ENCODE measurements around the gene ETS1.

ETS1 gene

DNA sequence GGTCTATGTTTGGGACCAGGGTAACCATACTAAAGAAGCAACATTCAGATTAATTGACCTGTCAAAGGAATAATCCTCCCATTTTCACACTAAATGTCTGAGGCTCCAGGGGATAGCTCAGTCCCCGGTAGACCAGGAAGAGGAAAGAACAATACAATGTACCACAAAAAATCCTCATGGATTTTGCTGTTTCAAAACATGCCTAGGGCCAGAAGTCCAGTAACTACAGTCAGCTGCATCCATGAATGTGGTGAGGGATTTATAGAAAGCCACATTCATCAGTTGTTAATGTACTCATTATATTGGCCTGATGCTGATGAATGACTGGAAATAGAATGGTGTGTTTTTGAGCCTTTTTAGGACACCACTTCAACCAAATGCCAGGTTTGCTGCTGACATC, 6.9 kb upstream of the ETS1 start:
- Histone ChIP-seq H3K36me3 (ENCODE audit: control insufficient read depth, insufficient read depth, low read length) (no peaks in the 10 kb centered on the region), H3K9me3 (ENCODE audit: control insufficient read depth, low read length) (no peaks in the 10 kb centered on the region), H3K4me3 (ENCODE audit: insufficient read depth, low read depth, low read length) (no peak overlapping the region), H3K4me1 (ENCODE audit: control insufficient read depth, insufficient read depth, low read length) (peaks cover 23% of the 10 kb centered on the region), H3K27me3 (ENCODE audit: control insufficient read depth, insufficient read depth, low read length, poor library complexity, severe bottlenecking) (no peaks in the 10 kb centered on the region), H3K27ac (ENCODE audit: insufficient read depth, low read depth, low read length, poor library complexity, severe bottlenecking) (no peak overlapping the region)
- WGBS, 2 experiments, result 88 to 100% methylated on average over 1 of the region's 1 CpG

DNA sequence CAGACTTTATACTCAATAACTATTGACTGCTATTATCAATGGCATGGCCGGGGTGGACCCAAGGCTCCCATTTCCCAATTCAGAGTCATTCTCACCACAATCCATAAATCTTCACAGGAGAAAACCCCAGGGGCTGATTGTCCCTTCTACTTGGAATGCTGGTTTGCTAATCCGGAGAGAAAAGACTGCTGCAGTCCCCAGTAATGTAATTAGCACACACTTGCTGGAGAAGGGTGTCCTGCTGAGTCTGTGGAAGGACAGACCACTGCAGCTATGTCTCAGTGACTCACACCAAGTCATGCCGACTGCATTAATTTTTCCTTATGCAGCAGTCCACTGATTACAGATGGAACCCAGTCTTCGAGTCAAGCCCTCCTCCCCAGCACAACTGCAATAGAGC, 5.9 kb upstream of the ETS1 start:
- no peak overlapping the region for H3K27ac ChIP-seq (ENCODE audit: insufficient read depth, low read depth, low read length, poor library complexity, severe bottlenecking)
- no peaks in the 10 kb centered on the region for H3K36me3 ChIP-seq (ENCODE audit: control insufficient read depth, insufficient read depth, low read length)
- no peak overlapping the region for H3K4me3 ChIP-seq (ENCODE audit: insufficient read depth, low read depth, low read length)
- peaks cover 23% of the 10 kb centered on the region for H3K4me1 ChIP-seq (ENCODE audit: control insufficient read depth, insufficient read depth, low read length)
- WGBS, 2 experiments, result 17 to 19% methylated on average over 4 of the region's 4 CpGs
- H3K9me3 ChIP-seq (ENCODE audit: control insufficient read depth, low read length), result no peaks in the 10 kb centered on the region
- H3K27me3 ChIP-seq (ENCODE audit: control insufficient read depth, insufficient read depth, low read length, poor library complexity, severe bottlenecking), result peaks cover 3% of the 10 kb centered on the region

DNA sequence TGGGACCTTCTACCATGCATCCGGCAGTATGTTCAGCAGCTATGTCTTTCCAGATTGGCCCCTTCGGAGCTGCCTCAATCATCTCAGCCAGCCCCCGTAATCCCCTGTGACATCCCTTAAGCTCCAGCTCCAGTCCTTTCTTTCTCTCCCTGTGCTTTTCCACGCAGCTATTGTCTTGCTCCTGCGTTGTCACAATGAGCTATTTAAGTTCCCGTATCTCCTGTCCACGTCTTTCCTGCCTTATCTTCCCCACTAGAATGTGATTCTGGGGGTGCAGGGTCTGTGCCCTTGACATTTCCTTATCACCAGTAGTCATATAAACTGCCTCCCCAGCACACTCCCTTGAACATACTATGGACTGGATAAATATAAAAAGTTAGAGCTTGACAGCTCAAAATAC, 5.1 kb upstream of the ETS1 start:
- no peaks in the 10 kb centered on the region for H3K36me3 ChIP-seq (ENCODE audit: control insufficient read depth, insufficient read depth, low read length)
- no peak overlapping the region for H3K27ac ChIP-seq (ENCODE audit: insufficient read depth, low read depth, low read length, poor library complexity, severe bottlenecking)
- peaks cover 22% of the 10 kb centered on the region for H3K4me1 ChIP-seq (ENCODE audit: control insufficient read depth, insufficient read depth, low read length)
- H3K27me3 ChIP-seq (ENCODE audit: control insufficient read depth, insufficient read depth, low read length, poor library complexity, severe bottlenecking), result peaks cover 9% of the 10 kb centered on the region
- 24 to 33% methylated on average over 7 of the region's 7 CpGs for WGBS, 2 experiments
- H3K4me3 ChIP-seq (ENCODE audit: insufficient read depth, low read depth, low read length), result no peak overlapping the region
- H3K9me3 ChIP-seq (ENCODE audit: control insufficient read depth, low read length), result no peaks in the 10 kb centered on the region

DNA sequence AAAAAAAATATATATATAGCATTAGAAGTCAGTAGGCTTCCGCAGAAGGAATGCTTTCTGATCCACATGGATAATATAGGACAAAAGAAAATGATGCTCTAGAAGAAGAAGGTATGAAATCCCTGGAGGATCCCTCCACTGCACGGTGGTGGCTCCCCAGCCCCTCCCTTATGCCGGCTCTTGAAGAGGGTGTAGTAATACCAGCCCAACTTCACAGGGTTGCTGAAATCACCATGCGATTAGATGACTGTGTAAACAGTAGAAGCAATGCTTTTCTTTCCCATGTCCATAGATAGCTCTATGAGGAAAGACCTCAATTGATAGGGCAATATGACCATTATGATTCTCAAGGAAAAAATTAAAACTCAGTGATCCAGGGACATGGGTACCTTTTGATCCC, 3.2 kb upstream of the ETS1 start:
- Histone ChIP-seq H3K36me3 (ENCODE audit: control insufficient read depth, insufficient read depth, low read length) (no peaks in the 10 kb centered on the region), H3K27me3 (ENCODE audit: control insufficient read depth, insufficient read depth, low read length, poor library complexity, severe bottlenecking) (peaks cover 28% of the 10 kb centered on the region), H3K9me3 (ENCODE audit: control insufficient read depth, low read length) (no peaks in the 10 kb centered on the region), H3K27ac (ENCODE audit: insufficient read depth, low read depth, low read length, poor library complexity, severe bottlenecking) (no peak overlapping the region), H3K4me3 (ENCODE audit: insufficient read depth, low read depth, low read length) (no peak overlapping the region), H3K4me1 (ENCODE audit: control insufficient read depth, insufficient read depth, low read length) (peaks cover 18% of the 10 kb centered on the region)
- 81 to 83% methylated on average over 4 of the region's 4 CpGs for WGBS, 2 experiments

DNA sequence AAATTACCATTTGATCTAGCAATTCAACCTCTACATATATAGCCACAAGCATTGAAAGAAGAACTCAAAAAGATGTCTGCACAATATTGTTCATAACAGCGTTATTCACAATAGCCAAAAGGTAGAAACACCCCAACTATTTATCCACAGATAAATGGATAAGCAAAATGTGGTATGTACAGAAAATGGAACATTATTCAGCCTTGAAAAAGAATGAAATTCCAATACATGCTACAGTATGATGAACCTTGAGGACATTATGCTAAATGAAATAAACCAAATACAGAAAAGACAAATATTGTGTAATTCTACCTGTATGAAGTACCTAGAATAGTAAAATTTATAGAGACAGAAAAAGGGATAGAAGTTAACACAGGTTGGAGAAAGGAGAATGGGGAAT, 2.6 kb upstream of the ETS1 start:
- Histone ChIP-seq H3K9me3 (ENCODE audit: control insufficient read depth, low read length) (no peaks in the 10 kb centered on the region), H3K4me1 (ENCODE audit: control insufficient read depth, insufficient read depth, low read length) (peaks cover 18% of the 10 kb centered on the region), H3K36me3 (ENCODE audit: control insufficient read depth, insufficient read depth, low read length) (no peaks in the 10 kb centered on the region), H3K27me3 (ENCODE audit: control insufficient read depth, insufficient read depth, low read length, poor library complexity, severe bottlenecking) (peaks cover 34% of the 10 kb centered on the region), H3K27ac (ENCODE audit: insufficient read depth, low read depth, low read length, poor library complexity, severe bottlenecking) (no peak overlapping the region), H3K4me3 (ENCODE audit: insufficient read depth, low read depth, low read length) (no peak overlapping the region)
- 82 to 100% methylated on average over 1 of the region's 1 CpG for WGBS, 2 experiments

DNA sequence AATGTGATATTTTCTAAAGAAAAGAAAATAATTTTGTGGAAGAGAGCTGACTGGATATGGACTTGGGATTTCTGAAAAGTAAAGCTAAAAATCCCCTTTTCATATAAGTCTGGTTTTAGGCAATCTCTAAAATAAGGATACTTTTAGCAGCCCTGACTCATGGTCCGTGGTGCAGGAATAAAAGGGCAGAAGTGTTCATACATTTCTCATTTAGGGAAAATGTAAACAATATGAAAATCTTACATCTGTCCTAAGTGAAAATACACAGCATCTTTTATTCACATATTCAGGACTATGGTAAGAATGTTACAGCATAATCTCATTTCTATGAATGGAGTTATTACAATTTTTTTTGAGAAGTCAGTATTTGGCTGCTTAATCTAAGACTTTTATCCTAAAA, 735 bp upstream of the ETS1 start:
- Histone ChIP-seq H3K27me3 (ENCODE audit: control insufficient read depth, insufficient read depth, low read length, poor library complexity, severe bottlenecking) (peaks cover 51% of the 10 kb centered on the region), H3K9me3 (ENCODE audit: control insufficient read depth, low read length) (no peaks in the 10 kb centered on the region), H3K27ac (ENCODE audit: insufficient read depth, low read depth, low read length, poor library complexity, severe bottlenecking) (no peak overlapping the region), H3K36me3 (ENCODE audit: control insufficient read depth, insufficient read depth, low read length) (no peaks in the 10 kb centered on the region), H3K4me3 (ENCODE audit: insufficient read depth, low read depth, low read length) (no peak overlapping the region), H3K4me1 (ENCODE audit: control insufficient read depth, insufficient read depth, low read length) (peaks cover 9% of the 10 kb centered on the region)
- WGBS, 2 experiments, result no CpG with 5 or more reads among the region's 1 CpG

DNA sequence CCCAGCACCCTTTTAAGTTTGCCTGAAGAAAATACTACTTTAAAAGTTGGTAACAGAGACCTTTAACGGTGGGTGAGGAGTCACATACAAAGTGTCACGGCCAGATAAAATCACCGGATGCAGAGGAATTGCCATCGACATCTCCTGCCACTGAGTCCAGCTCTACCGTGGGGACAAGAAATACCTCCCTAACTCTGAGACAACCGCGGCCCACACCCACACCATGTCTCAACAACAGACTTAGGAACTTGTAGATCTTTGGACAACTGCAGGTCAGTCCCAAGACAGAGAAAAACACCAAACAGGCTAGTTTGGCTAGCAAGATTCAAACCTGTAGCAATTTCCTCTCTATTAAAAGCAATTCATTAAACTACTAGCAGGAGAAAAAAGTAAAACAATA, 669 bp downstream of the ETS1 start:
- no peaks in the 10 kb centered on the region for H3K36me3 ChIP-seq (ENCODE audit: control insufficient read depth, insufficient read depth, low read length)
- no peaks in the 10 kb centered on the region for H3K9me3 ChIP-seq (ENCODE audit: control insufficient read depth, low read length)
- no peak overlapping the region for H3K27ac ChIP-seq (ENCODE audit: insufficient read depth, low read depth, low read length, poor library complexity, severe bottlenecking)
- H3K4me1 ChIP-seq (ENCODE audit: control insufficient read depth, insufficient read depth, low read length), result no peaks in the 10 kb centered on the region
- peaks cover 52% of the 10 kb centered on the region for H3K27me3 ChIP-seq (ENCODE audit: control insufficient read depth, insufficient read depth, low read length, poor library complexity, severe bottlenecking)
- H3K4me3 ChIP-seq (ENCODE audit: insufficient read depth, low read depth, low read length), result no peak overlapping the region
- WGBS, 2 experiments, result 12% methylated on average over 7 of the region's 7 CpGs

DNA sequence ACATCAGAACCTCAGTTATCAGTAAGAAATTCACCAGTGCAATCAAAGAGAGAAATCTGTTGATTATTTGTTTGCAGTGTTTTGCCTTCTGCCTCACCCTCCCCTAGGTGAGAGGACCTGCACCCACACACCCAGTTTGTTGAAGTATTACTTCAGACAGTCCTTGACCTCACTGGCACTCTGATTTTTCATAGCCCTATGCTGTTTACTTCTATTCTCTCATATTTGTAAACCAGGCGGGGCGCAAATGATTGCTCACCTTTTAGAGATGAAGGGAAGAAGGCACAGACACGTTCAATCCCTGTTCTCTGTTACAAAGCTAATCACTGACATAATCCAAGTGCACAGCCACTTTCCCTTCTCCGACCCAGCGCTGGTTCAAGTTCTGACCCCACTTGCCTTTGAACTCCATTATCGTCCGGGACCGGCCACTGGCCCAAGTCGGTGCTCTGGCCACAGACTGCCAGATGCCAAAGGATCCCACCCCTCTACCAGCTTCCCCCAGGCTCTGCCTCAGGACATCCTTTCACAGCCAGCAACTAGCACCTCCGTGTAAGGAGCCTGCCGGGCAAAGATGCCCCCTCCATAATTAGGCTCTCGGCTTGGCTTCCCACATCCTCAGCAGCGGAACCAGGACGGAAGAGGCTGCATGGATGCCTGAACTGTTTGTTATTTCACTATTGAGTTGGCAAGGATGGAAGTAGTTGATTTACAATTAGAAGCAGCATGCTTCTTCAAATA, 1.7 kb downstream of the ETS1 start:
- H3K9me3 ChIP-seq (ENCODE audit: control insufficient read depth, low read length), result no peaks in the 10 kb centered on the region

DNA sequence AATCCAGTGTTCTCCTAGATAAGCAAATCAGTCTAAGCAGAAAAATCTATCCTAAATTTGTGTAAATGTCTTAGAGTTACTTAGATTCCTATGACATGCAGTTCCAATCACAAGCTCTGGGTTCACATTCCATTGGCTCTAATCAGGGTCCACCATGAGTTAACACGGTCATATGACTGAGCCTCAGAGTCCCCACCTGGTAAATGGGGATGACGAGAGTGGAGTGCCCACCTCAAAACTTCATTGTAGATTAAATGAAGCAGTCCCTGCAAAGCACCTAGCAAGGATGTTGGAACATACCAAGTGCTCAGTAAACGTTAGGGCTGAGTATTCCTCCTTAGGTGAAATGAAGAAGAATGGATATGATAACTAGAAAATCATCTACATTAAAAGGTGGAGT, 3.1 kb downstream of the ETS1 start:
- H3K4me1 ChIP-seq (ENCODE audit: control insufficient read depth, insufficient read depth, low read length), result no peaks in the 10 kb centered on the region
- H3K27ac ChIP-seq (ENCODE audit: insufficient read depth, low read depth, low read length, poor library complexity, severe bottlenecking), result no peak overlapping the region
- H3K4me3 ChIP-seq (ENCODE audit: insufficient read depth, low read depth, low read length), result no peak overlapping the region
- no peaks in the 10 kb centered on the region for H3K9me3 ChIP-seq (ENCODE audit: control insufficient read depth, low read length)
- H3K27me3 ChIP-seq (ENCODE audit: control insufficient read depth, insufficient read depth, low read length, poor library complexity, severe bottlenecking), result peaks cover 52% of the 10 kb centered on the region
- WGBS, 2 experiments, result 71% methylated on average over 3 of the region's 3 CpGs
- no peaks in the 10 kb centered on the region for H3K36me3 ChIP-seq (ENCODE audit: control insufficient read depth, insufficient read depth, low read length)

More for the DNA sequence above, 1.7 kb downstream of the ETS1 start:
- 27 to 32% methylated on average over 13 to 14 of the region's 14 CpGs for WGBS, 2 experiments
- H3K27me3 ChIP-seq (ENCODE audit: control insufficient read depth, insufficient read depth, low read length, poor library complexity, severe bottlenecking), result peaks cover 52% of the 10 kb centered on the region
- H3K27ac ChIP-seq (ENCODE audit: insufficient read depth, low read depth, low read length, poor library complexity, severe bottlenecking), result no peak overlapping the region
- H3K36me3 ChIP-seq (ENCODE audit: control insufficient read depth, insufficient read depth, low read length), result no peaks in the 10 kb centered on the region
- H3K4me3 ChIP-seq (ENCODE audit: insufficient read depth, low read depth, low read length), result no peak overlapping the region
- no peaks in the 10 kb centered on the region for H3K4me1 ChIP-seq (ENCODE audit: control insufficient read depth, insufficient read depth, low read length)

DNA sequence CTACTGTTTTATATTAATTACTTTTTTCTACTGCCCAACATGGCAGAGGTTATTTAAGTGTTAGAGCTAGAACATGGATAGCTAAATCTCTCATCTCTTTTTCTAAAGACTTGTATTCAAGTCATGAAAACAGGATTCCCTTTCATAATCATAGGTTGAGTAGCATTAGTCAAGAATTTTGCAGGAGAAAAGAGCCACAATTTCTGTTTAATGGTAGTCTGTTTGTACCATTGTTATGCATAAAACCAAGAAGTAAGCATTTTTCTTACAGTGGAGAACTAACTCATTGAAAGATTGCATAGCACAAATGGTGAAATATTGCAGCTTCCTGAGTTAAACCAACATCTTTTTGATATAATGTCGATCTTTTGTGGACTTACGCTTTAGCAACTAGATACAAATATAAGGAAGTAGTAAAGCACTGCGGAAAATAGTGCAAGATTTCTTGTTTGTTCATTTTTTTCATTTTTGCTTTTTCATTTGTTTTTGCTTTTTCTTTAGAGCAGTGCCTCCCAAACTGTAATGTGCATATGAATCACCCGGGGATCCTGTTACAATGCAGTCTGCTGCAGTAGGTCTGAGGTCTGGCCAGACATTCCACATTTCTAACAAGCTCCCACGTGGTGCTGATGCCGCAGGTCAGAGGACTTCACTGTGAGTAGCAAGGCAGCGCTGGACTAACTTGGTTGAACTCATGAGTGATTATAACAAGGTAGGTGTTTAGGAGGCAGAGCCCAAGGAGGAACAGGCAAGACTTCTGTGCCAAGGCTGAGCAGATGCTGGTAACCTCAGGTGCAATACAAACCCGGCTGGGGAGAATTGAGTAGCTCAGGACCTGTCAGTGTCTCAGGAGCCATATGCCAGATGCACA, 4.6 kb downstream of the ETS1 start:
- Histone ChIP-seq H3K4me1 (ENCODE audit: control insufficient read depth, insufficient read depth, low read length) (no peaks in the 10 kb centered on the region), H3K36me3 (ENCODE audit: control insufficient read depth, insufficient read depth, low read length) (no peaks in the 10 kb centered on the region), H3K9me3 (ENCODE audit: control insufficient read depth, low read length) (no peaks in the 10 kb centered on the region), H3K27me3 (ENCODE audit: control insufficient read depth, insufficient read depth, low read length, poor library complexity, severe bottlenecking) (peaks cover 45% of the 10 kb centered on the region), H3K27ac (ENCODE audit: insufficient read depth, low read depth, low read length, poor library complexity, severe bottlenecking) (no peak overlapping the region), H3K4me3 (ENCODE audit: insufficient read depth, low read depth, low read length) (no peak overlapping the region)
- WGBS, 2 experiments, result 12% methylated on average over 8 of the region's 8 CpGs

Measured in ectodermal cell (in vitro differentiated cells).